Measurements from ENCODE around the gene DDX6.

Gene DDX6

DNA sequence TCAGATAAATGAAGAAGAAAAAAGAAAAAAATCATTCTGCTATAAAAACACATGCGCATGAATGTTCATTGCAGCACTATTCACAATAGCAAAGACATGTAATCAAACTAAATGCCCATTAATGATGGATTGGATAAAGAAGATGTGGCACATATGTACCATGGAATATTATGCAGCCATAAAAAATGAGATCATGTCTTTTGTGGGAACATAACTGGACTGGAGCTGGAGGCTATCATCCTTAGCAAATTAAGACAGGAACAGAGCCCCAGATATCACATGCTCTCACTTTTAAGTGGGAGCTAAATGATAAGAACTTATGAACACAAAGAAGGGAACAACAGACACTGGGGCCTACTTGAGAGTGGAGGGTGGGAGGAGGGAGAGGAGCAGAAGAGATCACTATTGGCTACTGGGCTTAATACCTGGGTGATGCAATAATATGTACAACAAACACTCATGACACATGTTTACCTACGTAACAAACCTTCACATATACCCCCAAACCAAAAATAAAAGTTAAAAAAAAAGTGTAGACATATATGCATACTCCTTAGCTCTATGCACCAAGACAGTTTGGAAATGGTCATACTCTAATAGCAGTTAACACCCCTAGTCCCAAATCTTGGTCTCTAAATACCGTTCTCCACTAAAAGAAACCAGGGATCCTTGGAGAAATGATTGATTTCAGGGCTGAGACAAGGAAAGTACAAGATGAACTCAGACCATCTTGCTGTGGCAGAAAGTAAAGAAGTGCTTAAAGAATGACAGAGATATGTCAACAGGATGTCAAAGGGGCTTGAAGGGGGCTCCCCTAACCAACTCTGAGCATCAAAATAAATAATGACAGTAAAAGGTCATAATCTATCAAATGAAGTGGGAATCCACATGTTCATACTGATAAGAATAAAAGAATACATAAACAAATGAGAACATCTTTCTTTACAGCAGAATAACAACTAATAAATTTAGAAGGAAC lies 17.1 kb upstream of the DDX6 start:
- ChIA-PET CTCF (no interaction called here), POLR2A (no interaction called here)
- Histone ChIP-seq H3K36me3 (ENCODE audit: control insufficient read depth in 4 of 4, insufficient read depth in 4 of 4, low read length in 3 of 4) (no peaks in the 10 kb centered on the region), H3K27ac (ENCODE audit: insufficient read depth in 1 of 2, low read depth in 1 of 2, low read length in 2 of 2, poor library complexity in 1 of 2, severe bottlenecking in 2 of 2) (no peak overlapping the region), H3K4me1 (ENCODE audit: control extremely low read depth in 1 of 4, control insufficient read depth in 4 of 4, insufficient read depth in 4 of 4, low read length in 3 of 4) (no peaks in the 10 kb centered on the region), H3K9me3 (ENCODE audit: control extremely low read depth in 1 of 5, control insufficient read depth in 4 of 5, insufficient read depth in 2 of 5, low read depth in 1 of 5, low read length in 4 of 5) (no peaks in the 10 kb centered on the region), H3K4me3 (ENCODE audit: control insufficient read depth in 1 of 7, extremely low read depth in 1 of 7, insufficient read depth in 4 of 7, low read depth in 2 of 7, low read length in 6 of 7) (no peak overlapping the region), H3K27me3 (replicated peaks in 2 of 5; ENCODE audit: control insufficient read depth in 4 of 5, insufficient read depth in 5 of 5, low read length in 4 of 5) (no peaks in the 10 kb centered on the region)
- WGBS (ENCODE audit: insufficient coverage) = no CpG with 5 or more reads among the region's 3 CpGs
- no peak for DNase-seq

DNA sequence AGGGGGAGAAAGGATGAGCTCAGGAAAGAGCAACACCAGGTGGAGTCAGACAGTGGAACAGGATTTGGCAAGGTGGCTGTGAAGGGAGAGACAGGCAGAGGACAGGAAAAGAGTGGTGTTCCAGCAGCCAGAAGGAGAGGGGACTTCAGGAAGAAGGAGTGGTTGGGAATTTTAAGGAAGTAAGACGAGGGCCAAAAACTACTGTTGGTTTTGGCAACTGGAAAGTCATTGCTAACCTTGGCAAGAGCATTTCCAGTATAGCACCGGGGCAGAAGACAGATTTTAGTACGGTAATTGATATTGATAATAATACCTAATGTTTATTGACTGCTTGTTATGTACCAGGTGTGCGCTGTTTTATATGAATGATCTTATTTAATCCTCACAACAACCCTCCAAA lies 15.4 kb upstream of the DDX6 start:
- no peaks in the 10 kb centered on the region for H3K4me1 ChIP-seq (ENCODE audit: control extremely low read depth in 1 of 4, control insufficient read depth in 4 of 4, insufficient read depth in 4 of 4, low read length in 3 of 4)
- no peak for DNase-seq
- WGBS (ENCODE audit: insufficient coverage) = 85% methylated on average over 2 of the region's 4 CpGs
- CTCF ChIA-PET = no interaction called here
- no peak overlapping the region for H3K4me3 ChIP-seq (ENCODE audit: control insufficient read depth in 1 of 7, extremely low read depth in 1 of 7, insufficient read depth in 4 of 7, low read depth in 2 of 7, low read length in 6 of 7)
- POLR2A ChIA-PET = no interaction called here
- H3K27ac ChIP-seq (ENCODE audit: insufficient read depth in 1 of 2, low read depth in 1 of 2, low read length in 2 of 2, poor library complexity in 1 of 2, severe bottlenecking in 2 of 2) = no peak overlapping the region
- H3K36me3 ChIP-seq (ENCODE audit: control insufficient read depth in 4 of 4, insufficient read depth in 4 of 4, low read length in 3 of 4) = no peaks in the 10 kb centered on the region
- no peaks in the 10 kb centered on the region for H3K9me3 ChIP-seq (ENCODE audit: control extremely low read depth in 1 of 5, control insufficient read depth in 4 of 5, insufficient read depth in 2 of 5, low read depth in 1 of 5, low read length in 4 of 5)
- no peaks in the 10 kb centered on the region for H3K27me3 ChIP-seq (replicated peaks in 2 of 5; ENCODE audit: control insufficient read depth in 4 of 5, insufficient read depth in 5 of 5, low read length in 4 of 5)

DNA sequence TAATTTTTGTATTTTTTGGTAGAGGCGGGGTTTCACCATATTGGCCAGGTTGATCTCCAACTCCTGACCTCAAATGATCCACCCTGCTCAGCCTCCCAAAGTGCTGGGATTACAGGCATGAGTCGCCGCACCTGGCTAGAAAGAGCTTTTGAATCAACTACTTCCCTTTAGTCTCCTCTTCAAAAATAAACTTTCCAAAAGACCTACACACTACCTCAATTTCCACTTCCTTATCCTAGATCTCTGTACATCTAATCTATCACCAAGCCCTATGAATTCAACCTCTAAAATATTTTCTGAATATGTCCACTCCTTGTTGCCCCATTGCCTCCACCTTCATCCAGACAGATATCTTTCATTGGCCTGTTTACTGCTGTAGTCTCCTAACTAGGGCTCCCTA lies 13.1 kb upstream of the DDX6 start:
- no peak for DNase-seq
- H3K4me1 ChIP-seq (ENCODE audit: control extremely low read depth in 1 of 4, control insufficient read depth in 4 of 4, insufficient read depth in 4 of 4, low read length in 3 of 4) = no peaks in the 10 kb centered on the region
- no peaks in the 10 kb centered on the region for H3K27me3 ChIP-seq (replicated peaks in 2 of 5; ENCODE audit: control insufficient read depth in 4 of 5, insufficient read depth in 5 of 5, low read length in 4 of 5)
- no peaks in the 10 kb centered on the region for H3K36me3 ChIP-seq (ENCODE audit: control insufficient read depth in 4 of 4, insufficient read depth in 4 of 4, low read length in 3 of 4)
- WGBS (ENCODE audit: insufficient coverage) = 96% methylated on average over 3 of the region's 3 CpGs
- ChIA-PET POLR2A (interaction anchor here (0.9 kb wide), 1 partner anchor 12 kb away, joined by 3 read pairs; no protein-coding TSS in a partner anchor), CTCF (interaction anchor here (0.7 to 1.1 kb wide), 3 partner anchors 8 to 20 kb away, joined by 3 read pairs; partner anchors contain the start of gene DDX6)
- H3K27ac ChIP-seq (ENCODE audit: insufficient read depth in 1 of 2, low read depth in 1 of 2, low read length in 2 of 2, poor library complexity in 1 of 2, severe bottlenecking in 2 of 2) = no peak overlapping the region
- no peak overlapping the region for H3K4me3 ChIP-seq (ENCODE audit: control insufficient read depth in 1 of 7, extremely low read depth in 1 of 7, insufficient read depth in 4 of 7, low read depth in 2 of 7, low read length in 6 of 7)
- H3K9me3 ChIP-seq (ENCODE audit: control extremely low read depth in 1 of 5, control insufficient read depth in 4 of 5, insufficient read depth in 2 of 5, low read depth in 1 of 5, low read length in 4 of 5) = no peaks in the 10 kb centered on the region

DNA sequence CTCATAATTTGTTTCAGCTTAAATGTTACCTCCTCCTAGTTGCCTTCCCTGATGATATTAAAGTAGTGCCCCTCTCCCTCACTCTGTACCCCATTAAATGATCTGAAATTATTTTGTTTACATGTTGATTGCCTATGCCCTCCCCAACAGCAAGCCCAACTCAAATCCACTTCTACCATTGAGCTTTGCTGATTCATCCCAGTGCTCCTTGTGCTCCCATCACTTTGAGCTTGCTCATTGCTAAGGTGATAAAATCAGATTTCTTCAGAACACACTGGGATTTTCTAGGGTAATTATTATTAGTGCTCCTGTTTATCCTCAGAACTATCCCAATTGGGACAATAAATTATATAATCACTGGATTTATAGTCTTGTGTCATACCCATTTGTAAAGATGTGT lies 8.4 kb upstream of the DDX6 start:
- H3K27ac ChIP-seq (ENCODE audit: insufficient read depth in 1 of 2, low read depth in 1 of 2, low read length in 2 of 2, poor library complexity in 1 of 2, severe bottlenecking in 2 of 2) = no peak overlapping the region
- H3K4me1 ChIP-seq (ENCODE audit: control extremely low read depth in 1 of 4, control insufficient read depth in 4 of 4, insufficient read depth in 4 of 4, low read length in 3 of 4) = no peaks in the 10 kb centered on the region
- ChIA-PET POLR2A (interaction anchor here (0.6 kb wide), 1 partner anchor 143 kb away, joined by 5 read pairs; no protein-coding TSS in a partner anchor), CTCF (no interaction called here)
- no peak for DNase-seq
- no peaks in the 10 kb centered on the region for H3K9me3 ChIP-seq (ENCODE audit: control extremely low read depth in 1 of 5, control insufficient read depth in 4 of 5, insufficient read depth in 2 of 5, low read depth in 1 of 5, low read length in 4 of 5)
- no peaks in the 10 kb centered on the region for H3K27me3 ChIP-seq (replicated peaks in 2 of 5; ENCODE audit: control insufficient read depth in 4 of 5, insufficient read depth in 5 of 5, low read length in 4 of 5)
- H3K36me3 ChIP-seq (ENCODE audit: control insufficient read depth in 4 of 4, insufficient read depth in 4 of 4, low read length in 3 of 4) = no peaks in the 10 kb centered on the region
- no peak overlapping the region for H3K4me3 ChIP-seq (ENCODE audit: control insufficient read depth in 1 of 7, extremely low read depth in 1 of 7, insufficient read depth in 4 of 7, low read depth in 2 of 7, low read length in 6 of 7)

DNA sequence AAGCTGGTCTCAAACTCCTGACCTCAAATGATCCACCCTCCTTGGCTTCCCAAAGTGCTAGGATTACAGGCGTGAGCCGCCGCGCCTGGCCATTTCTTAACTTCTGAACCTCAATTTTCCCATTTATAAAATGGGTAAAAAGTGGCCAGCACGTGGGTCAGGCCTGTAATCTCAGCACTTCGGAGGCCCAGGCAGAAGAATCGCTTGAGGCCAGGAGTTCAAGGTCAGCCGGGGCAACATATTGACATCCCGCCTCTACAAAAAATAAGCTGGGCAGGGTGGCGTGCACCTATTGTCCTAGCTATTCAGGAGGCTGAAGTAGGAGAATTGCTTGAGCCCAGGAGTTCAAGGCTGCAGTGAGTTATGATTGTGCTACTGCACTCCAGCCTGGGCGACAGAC lies 6.5 kb upstream of the DDX6 start:
- WGBS (ENCODE audit: insufficient coverage) = 96% methylated on average over 11 of the region's 11 CpGs
- CTCF ChIA-PET = interaction anchor here (1.9 kb wide), 1 partner anchor 115 kb away, joined by 3 read pairs; no protein-coding TSS in a partner anchor
- no peaks in the 10 kb centered on the region for H3K36me3 ChIP-seq (ENCODE audit: control insufficient read depth in 4 of 4, insufficient read depth in 4 of 4, low read length in 3 of 4)

DNA sequence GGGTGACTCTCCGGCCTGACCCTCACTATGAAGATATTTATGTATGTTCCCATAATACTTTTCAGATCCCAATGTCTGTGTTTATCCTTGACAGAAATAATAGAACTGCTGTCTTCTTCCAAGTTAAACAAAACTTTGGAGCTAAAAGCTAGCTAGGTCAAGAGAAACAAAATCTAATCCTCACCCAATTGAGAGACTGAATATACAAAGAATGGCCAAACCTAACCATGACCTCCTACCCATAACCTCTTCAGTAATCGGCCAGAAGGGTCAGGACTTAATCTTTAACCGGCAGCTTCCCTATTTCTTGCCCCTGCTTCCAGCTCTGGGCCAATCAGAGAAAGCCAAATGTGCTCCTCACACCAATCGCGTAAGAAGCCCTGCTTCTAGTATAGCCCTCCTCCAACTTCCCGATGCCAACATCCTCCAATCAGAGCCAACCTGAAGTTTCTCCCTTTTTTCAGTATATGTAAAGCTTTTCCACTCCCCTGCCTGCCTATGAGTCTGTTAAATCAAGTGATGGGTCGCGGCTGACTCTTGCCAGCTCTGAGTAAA lies 1.7 kb upstream of the DDX6 start:
- WGBS (ENCODE audit: insufficient coverage) = 0% methylated on average over 5 of the region's 8 CpGs
- Histone ChIP-seq H3K4me1 (ENCODE audit: control extremely low read depth in 1 of 4, control insufficient read depth in 4 of 4, insufficient read depth in 4 of 4, low read length in 3 of 4) (peaks cover 5 to 32% (median 29%) of the 10 kb centered on the region in 4 experiments), H3K27ac (ENCODE audit: insufficient read depth in 1 of 2, low read depth in 1 of 2, low read length in 2 of 2, poor library complexity in 1 of 2, severe bottlenecking in 2 of 2) (peak overlapping the region; percentile 98 to 99), H3K36me3 (ENCODE audit: control insufficient read depth in 4 of 4, insufficient read depth in 4 of 4, low read length in 3 of 4) (peaks cover 0 to 2% (median 0%) of the 10 kb centered on the region in 4 experiments), H3K4me3 (ENCODE audit: control insufficient read depth in 1 of 7, extremely low read depth in 1 of 7, insufficient read depth in 4 of 7, low read depth in 2 of 7, low read length in 6 of 7) (peak overlapping the region in 6 of 7 experiments; percentile 82 to 98 (median 95)), H3K9me3 (ENCODE audit: control extremely low read depth in 1 of 5, control insufficient read depth in 4 of 5, insufficient read depth in 2 of 5, low read depth in 1 of 5, low read length in 4 of 5) (no peaks in the 10 kb centered on the region), H3K27me3 (replicated peaks in 2 of 5; ENCODE audit: control insufficient read depth in 4 of 5, insufficient read depth in 5 of 5, low read length in 4 of 5) (no peaks in the 10 kb centered on the region)
- peak; percentile 91 to 95 (median 95) for DNase-seq
- ChIA-PET POLR2A (interaction anchor here (0.7 to 0.8 kb wide), 3 partner anchors 11 to 1106 kb away, joined by 3 read pairs; no protein-coding TSS in a partner anchor), CTCF (interaction anchor here (0.6 to 2.7 kb wide), 11 partner anchors 9 to 165 kb away, joined by 3 to 11 read pairs (median 3); partner anchors contain the start of gene BCL9L)

More for the DNA sequence above, 6.5 kb upstream of the DDX6 start:
- H3K4me3 ChIP-seq (ENCODE audit: control insufficient read depth in 1 of 7, extremely low read depth in 1 of 7, insufficient read depth in 4 of 7, low read depth in 2 of 7, low read length in 6 of 7) = no peak overlapping the region
- H3K27me3 ChIP-seq (replicated peaks in 2 of 5; ENCODE audit: control insufficient read depth in 4 of 5, insufficient read depth in 5 of 5, low read length in 4 of 5) = no peaks in the 10 kb centered on the region
- H3K9me3 ChIP-seq (ENCODE audit: control extremely low read depth in 1 of 5, control insufficient read depth in 4 of 5, insufficient read depth in 2 of 5, low read depth in 1 of 5, low read length in 4 of 5) = no peaks in the 10 kb centered on the region
- DNase-seq = no peak
- POLR2A ChIA-PET = no interaction called here
- no peak overlapping the region for H3K27ac ChIP-seq (ENCODE audit: insufficient read depth in 1 of 2, low read depth in 1 of 2, low read length in 2 of 2, poor library complexity in 1 of 2, severe bottlenecking in 2 of 2)
- peaks cover 0 to 9% (median 7%) of the 10 kb centered on the region in 4 experiments for H3K4me1 ChIP-seq (ENCODE audit: control extremely low read depth in 1 of 4, control insufficient read depth in 4 of 4, insufficient read depth in 4 of 4, low read length in 3 of 4)
